Lower leg skin (tissue), 4 donors: ENCODE results near the gene PDZRN4. TPM values are rescaled to one million over a fixed set of nuclear protein-coding genes. Genes with fewer than 3 reads are reported as not detected.

Source experiments
- DNase-seq, 2 donors: peaks; one replicate each; pipeline ENCODE4 v3.0.0-alpha.2; 2019; ENCODE audit warnings: low spot score in 2 of 2
- H3K4me3 ChIP-seq: fragments of 200-600 bp; sonication (generic); 2 replicates; pipeline ENCODE4 v1.5.1; 2017; ENCODE audit warnings: mild to moderate bottlenecking, low read depth; ENCODE audit not compliant: poor library complexity, severe bottlenecking
- CTCF ChIP-seq, 3 donors: fragments of 450-650 bp; IDR thresholded peaks; one replicate each; pipeline ENCODE4 v1.5.1; 2016; ENCODE audit warnings: antibody characterized with exemption in 3 of 3, mild to moderate bottlenecking in 3 of 3, moderate library complexity in 2 of 3
- POLR2A ChIP-seq, 2 donors: fragments of 450-650 bp; IDR thresholded peaks; one replicate each; pipeline ENCODE4 v1.6.1; 2016 to 2017; ENCODE audit warnings: antibody characterized with exemption in 2 of 2, mild to moderate bottlenecking in 1 of 2, moderate library complexity in 1 of 2
- WGBS, 2 donors: methylation state at CpG; one replicate each; pipeline ENCODE4 v1.1.5; 2018; 5-methylcytosine and 5-hydroxymethylcytosine counted together
- intact Hi-C: fragments of 100-400 bp; cut with DNase I; formaldehyde crosslinking; loops from one replicate; pipeline ENCODE4 v1.15.0; 2023; ENCODE audit warnings: low total_unique reads
- total RNA-seq, 4 donors: library from RNA; depleted of rRNA; stranded (reverse); fragments of >200 nt; gene quantifications; one replicate each; pipeline ENCODE4 v1.1.0, GENCODE V29; 2016

Gene PDZRN4
- total RNA-seq, 4 donors from 2014 or later: 0.65 to 8.3 (median 3.6) TPM

GRCh38 chr12:41419131-41419893, 231.2 kb downstream of the PDZRN4 start:
- DNase-seq: no peak
- H3K4me3 ChIP-seq: no peak overlapping the region
- intact Hi-C loops: no loop called here
- WGBS, 2 donors: 69 to 71% methylated on average over 4 of the region's 4 CpGs
- no peak for TF ChIP-seq CTCF (IDR thresholded peaks at IDR 0.05)
- TF ChIP-seq POLR2A (IDR thresholded peaks at IDR 0.05): no peak

GRCh38 chr12:41424651-41425050, 236.5 kb downstream of the PDZRN4 start:
- no peak overlapping the region for H3K4me3 ChIP-seq
- no peak for DNase-seq
- no peak for TF ChIP-seq CTCF (IDR thresholded peaks at IDR 0.05)
- TF ChIP-seq POLR2A (IDR thresholded peaks at IDR 0.05): no peak
- intact Hi-C loops: no loop called here
- WGBS, 2 donors: 91 to 93% methylated on average over 1 of the region's 1 CpG

GRCh38 chr12:41433460-41433859, 245.3 kb downstream of the PDZRN4 start:
- no peak overlapping the region for H3K4me3 ChIP-seq
- no peak for DNase-seq
- no peak for TF ChIP-seq CTCF (IDR thresholded peaks at IDR 0.05)
- TF ChIP-seq POLR2A (IDR thresholded peaks at IDR 0.05): no peak
- intact Hi-C loops: no loop called here
- WGBS, 2 donors: 82 to 89% methylated on average over 5 of the region's 5 CpGs

GRCh38 chr12:41436076-41436475, 248.0 kb downstream of the PDZRN4 start:
- DNase-seq: no peak
- H3K4me3 ChIP-seq: no peak overlapping the region
- WGBS, 2 donors: 52 to 65% methylated on average over 4 of the region's 4 CpGs
- intact Hi-C loops: no loop called here
- TF ChIP-seq POLR2A (IDR thresholded peaks at IDR 0.05) (no peak), CTCF (IDR thresholded peaks at IDR 0.05) (no peak)

DNA sequence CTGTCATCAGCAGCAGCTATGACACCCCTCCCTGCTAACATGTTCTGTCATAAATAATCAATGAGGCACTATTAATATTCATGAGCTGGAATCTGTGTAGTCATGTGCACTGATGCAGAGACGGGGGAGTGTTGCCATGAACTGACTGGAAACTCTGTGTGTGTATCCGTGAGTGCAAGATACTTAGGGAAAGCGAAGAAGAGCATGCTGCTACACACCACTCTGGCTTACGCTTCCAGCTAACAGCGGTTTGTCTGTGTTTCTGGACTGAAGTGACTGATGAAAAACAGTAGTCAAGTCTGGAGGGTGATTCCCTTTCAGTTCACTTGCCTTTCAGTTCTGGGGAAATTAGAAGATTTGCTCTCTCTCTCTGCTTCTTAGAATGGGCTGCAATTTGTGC, 249.4 kb downstream of the PDZRN4 start:
- H3K4me3 ChIP-seq: no peak overlapping the region
- DNase-seq: no peak
- no peak for TF ChIP-seq CTCF (IDR thresholded peaks at IDR 0.05)
- no peak for TF ChIP-seq POLR2A (IDR thresholded peaks at IDR 0.05)
- intact Hi-C loops: no loop called here
- 50 to 59% methylated on average over 5 of the region's 5 CpGs for WGBS, 2 donors
